CD8-positive, alpha-beta memory T cell (primary cell): ENCODE results near the gene GABBR1. TPM values are rescaled to one million over a fixed set of nuclear protein-coding genes. Genes with fewer than 3 reads are reported as not detected.
"Not testable (repeated sequence)": the region's sequence is repeated elsewhere in the genome, so short reads cannot be mapped to it uniquely, and the experiment has no call there.

ENCODE experiments used
- CTCF ChIA-PET: fragments of 350-600 bp; sonication (Branson Sonifier 250); formaldehyde crosslinking; loops from one replicate; lab custom pipeline; 2021; ENCODE audit warnings: antibody characterized with exemption; lab: Charles Lee
- POLR2A ChIA-PET: fragments of 350-600 bp; sonication (Branson Sonifier 250); formaldehyde crosslinking; loops from one replicate; lab custom pipeline; 2021; ENCODE audit warnings: antibody characterized with exemption; lab: Charles Lee
- DNase-seq, 5 donors: peaks; one replicate each; pipeline versions ENCODE4 v3.0.0 to v3.0.0-alpha.2; 2020 to 2022; ENCODE audit warnings: mixed read lengths in 1 of 5
- H3K27ac ChIP-seq: one replicate; pipeline ENCODE4 v1.7.0; 2013; ENCODE audit warnings: low read depth, mild to moderate bottlenecking, low read length, moderate library complexity
- H3K27me3 ChIP-seq: 2 replicates; pipeline ENCODE4 v1.7.0; 2013; ENCODE audit warnings: low read length, mild to moderate bottlenecking; ENCODE audit not compliant: insufficient read depth, poor library complexity, severe bottlenecking
- H3K36me3 ChIP-seq: 2 replicates; pipeline ENCODE4 v1.7.0; 2013; ENCODE audit warnings: mild to moderate bottlenecking, low read length, moderate library complexity; ENCODE audit not compliant: insufficient read depth
- H3K4me1 ChIP-seq: 2 replicates; pipeline ENCODE4 v1.7.0; 2013; ENCODE audit warnings: mild to moderate bottlenecking, low read length, moderate library complexity; ENCODE audit not compliant: insufficient read depth
- H3K4me3 ChIP-seq: 2 replicates; pipeline ENCODE4 v1.7.0; 2013; ENCODE audit warnings: mild to moderate bottlenecking, low read length
- H3K9me3 ChIP-seq: 2 replicates; pipeline ENCODE4 v1.7.0; 2013; ENCODE audit warnings: mild to moderate bottlenecking, low read length
- H3K27ac Mint-ChIP-seq, 8 donors: one replicate each; pipeline ENCODE4 v1.8.0; 2020 to 2021; ENCODE audit warnings: mixed read lengths in 8 of 8, mild to moderate bottlenecking in 6 of 8, inconsistent platforms in 3 of 8, moderate library complexity in 3 of 8
- H3K27me3 Mint-ChIP-seq, 2 donors: one replicate each; pipeline ENCODE4 v1.8.0; 2020 to 2021; ENCODE audit warnings: mixed read lengths in 2 of 2, mild to moderate bottlenecking in 1 of 2, moderate library complexity in 1 of 2
- H3K36me3 Mint-ChIP-seq, 3 donors: one replicate each; pipeline ENCODE4 v1.8.0; 2020 to 2021; ENCODE audit warnings: mixed read lengths in 3 of 3, inconsistent platforms in 1 of 3, mild to moderate bottlenecking in 1 of 3
- H3K4me1 Mint-ChIP-seq, 3 donors: one replicate each; pipeline ENCODE4 v1.8.0; 2020 to 2021; ENCODE audit warnings: mixed read lengths in 3 of 3, inconsistent platforms in 1 of 3, mild to moderate bottlenecking in 1 of 3
- H3K4me3 Mint-ChIP-seq, 7 donors: one replicate each; pipeline ENCODE4 v1.8.0; 2020 to 2021; ENCODE audit warnings: mixed read lengths in 7 of 7, mild to moderate bottlenecking in 6 of 7, moderate library complexity in 4 of 7, inconsistent platforms in 2 of 7
- H3K9me3 Mint-ChIP-seq, 5 donors: one replicate each; pipeline ENCODE4 v1.8.0; 2020 to 2022; ENCODE audit warnings: mixed read lengths in 5 of 5, mild to moderate bottlenecking in 3 of 5, moderate library complexity in 2 of 5, inconsistent platforms in 1 of 5
- polyA plus RNA-seq: library from polyadenylated mRNA; unstranded; fragments of 300-500 nt; fragmentation: Illumina TruSeq; gene quantifications from one replicate; pipeline ENCODE4 v1.2.3, GENCODE V29; 2021
- total RNA-seq, 2 experiments: library from RNA; stranded (reverse); gene quantifications; one replicate each; pipeline ENCODE4 v1.2.3, GENCODE V29; 2021

The GABBR1 gene
- total and polyA plus RNA-seq, 3 experiments from 2014 or later = 0.45 to 8.8 (median 8.3) TPM

DNA sequence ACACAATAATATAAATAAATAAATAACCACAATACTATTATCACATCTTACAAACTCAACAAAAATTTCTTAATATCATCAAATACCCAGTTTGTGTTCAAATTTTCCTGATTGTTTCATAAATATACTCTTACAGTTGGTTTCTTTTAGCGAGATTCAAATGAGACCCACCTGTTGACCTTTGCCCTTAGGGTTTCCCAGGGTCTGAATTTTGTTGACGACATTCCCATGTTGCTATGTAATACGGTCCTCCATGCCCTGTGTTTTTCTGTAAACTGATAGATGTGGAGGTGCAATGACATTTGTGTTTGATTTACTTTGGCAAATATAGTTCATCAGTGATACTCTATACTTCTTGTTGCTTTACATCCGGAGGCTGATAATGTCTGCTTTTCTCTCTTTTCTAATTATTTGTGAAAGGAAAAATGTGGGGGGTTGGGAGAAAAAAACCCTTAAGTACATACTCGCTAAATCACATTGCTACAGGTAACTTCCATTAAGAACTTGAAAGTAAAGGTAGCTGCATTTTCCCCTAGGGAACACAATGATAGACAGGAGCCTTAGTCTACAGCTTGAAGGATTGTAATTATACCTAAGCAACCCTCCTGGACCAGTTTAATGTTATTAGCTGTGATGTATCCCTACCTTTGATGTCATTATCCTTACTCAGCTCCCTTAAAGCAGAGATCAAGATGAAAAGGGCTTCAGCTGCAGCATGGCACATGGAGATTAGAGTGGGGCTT lies 30.5 kb upstream of the GABBR1 start:
- Mint-ChIP-seq H3K27me3 (peaks cover 22 to 28% of the 10 kb centered on the region in 2 donors), H3K4me3 (no peak overlapping the region), H3K4me1 (no peaks in the 10 kb centered on the region), H3K36me3 (no peaks in the 10 kb centered on the region), H3K27ac (peak overlapping the region in 1 of 8 donors; percentile 21), H3K9me3 (no peaks in the 10 kb centered on the region)
- no peak overlapping the region for H3K27ac ChIP-seq
- no peaks in the 10 kb centered on the region for H3K27me3 ChIP-seq
- no peak overlapping the region for H3K4me3 ChIP-seq
- DNase-seq = no peak
- H3K4me1 ChIP-seq = no peaks in the 10 kb centered on the region
- H3K36me3 ChIP-seq = no peaks in the 10 kb centered on the region
- POLR2A ChIA-PET = no interaction called here
- H3K9me3 ChIP-seq = no peaks in the 10 kb centered on the region
- CTCF ChIA-PET = interaction anchor here (0.6 to 9.8 kb wide), 3 partner anchors 12 to 520 kb away, joined by 3 to 85 read pairs (median 4); no protein-coding TSS in a partner anchor

GRCh38 chr6:29661502-29662141 lies 28.6 kb upstream of the GABBR1 start:
- H3K27me3 ChIP-seq, H3K4me3 ChIP-seq, DNase-seq, H3K4me1 ChIP-seq, H3K4me1 Mint-ChIP-seq, H3K4me3 Mint-ChIP-seq, H3K27ac ChIP-seq, H3K36me3 Mint-ChIP-seq, H3K9me3 ChIP-seq, H3K9me3 Mint-ChIP-seq, H3K27ac Mint-ChIP-seq, H3K36me3 ChIP-seq: not testable (repeated sequence)
- peaks cover 28 to 29% of the 10 kb centered on the region in 2 donors for H3K27me3 Mint-ChIP-seq
- ChIA-PET POLR2A (interaction anchor here (0.6 kb wide), 1 partner anchor 66 kb away, joined by 4 read pairs; no protein-coding TSS in a partner anchor), CTCF (interaction anchor here (0.6 to 9.8 kb wide), 2 partner anchors 10 to 28 kb away, joined by 3 to 85 read pairs; no protein-coding TSS in a partner anchor)

- H3K9me3 Mint-ChIP-seq = no peaks in the 10 kb centered on the region
- no peak overlapping the region for H3K4me3 ChIP-seq
- no peaks in the 10 kb centered on the region for H3K9me3 ChIP-seq
- no peaks in the 10 kb centered on the region for H3K36me3 ChIP-seq
- H3K4me1 Mint-ChIP-seq = no peaks in the 10 kb centered on the region
- H3K4me1 ChIP-seq = no peaks in the 10 kb centered on the region
- no peak for DNase-seq
- CTCF ChIA-PET = interaction anchor here (9.8 kb wide), 1 partner anchor 9 kb away, joined by 85 read pairs; no protein-coding TSS in a partner anchor
- no peak overlapping the region for H3K27ac Mint-ChIP-seq
- no peaks in the 10 kb centered on the region for H3K27me3 ChIP-seq
- peaks cover 0 to 4% (median 0%) of the 10 kb centered on the region in 3 donors for H3K36me3 Mint-ChIP-seq
- H3K27ac ChIP-seq = no peak overlapping the region
- H3K4me3 Mint-ChIP-seq = no peak overlapping the region
- POLR2A ChIA-PET = no interaction called here
- H3K27me3 Mint-ChIP-seq = peaks cover 27 to 33% of the 10 kb centered on the region in 2 donors
Observed at GRCh38 chr6:29661071-29661470, 28.1 kb upstream of the GABBR1 start.

DNA sequence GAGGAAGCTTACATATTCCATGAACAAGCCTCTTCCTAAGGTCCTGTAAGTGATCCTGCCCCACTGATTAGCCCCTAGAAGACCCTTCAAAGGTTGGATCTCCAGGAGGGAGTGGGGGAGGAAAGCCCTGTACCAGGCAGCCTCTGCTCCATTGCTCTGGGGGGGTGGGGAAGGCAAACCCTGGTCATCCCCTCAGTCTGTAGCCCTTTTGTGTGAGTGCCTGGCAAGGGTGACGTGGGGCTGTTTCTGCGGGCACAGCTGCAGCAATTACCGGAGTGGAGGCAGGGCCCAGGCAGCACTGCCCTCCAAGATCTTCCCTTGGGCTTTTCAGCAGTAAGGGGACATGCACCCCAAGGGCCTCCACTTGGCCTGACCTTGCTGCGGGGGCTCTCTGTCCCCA lies 23.8 kb upstream of the GABBR1 start, which contains the start of gene MOG:
Gene MOG (plus strand): TSS at position 295 of the 400 bp plus-strand sequence. CDS start 118 bp downstream, outside the sequence.
- Histone ChIP-seq H3K27ac (no peak within 1 kb of the TSS), H3K4me1 (no peaks in the 10 kb centered on the region), H3K36me3 (no peaks in the 10 kb centered on the region), H3K9me3 (no peaks in the 10 kb centered on the region), H3K27me3 (no peaks in the 10 kb centered on the region), H3K4me3 (no peak within 1 kb of the TSS)
- CTCF ChIA-PET = interaction anchor here (1.0 kb wide), 1 partner anchor 9 kb away, joined by 3 read pairs; no protein-coding TSS in a partner anchor
- H3K9me3 Mint-ChIP-seq = no peaks in the 10 kb centered on the region
- H3K4me3 Mint-ChIP-seq = no peak within 1 kb of the TSS
- no peak for DNase-seq
- peaks cover under 1% of the 10 kb centered on the region in 3 donors for H3K4me1 Mint-ChIP-seq
- H3K36me3 Mint-ChIP-seq = peaks cover 0 to 4% (median 0%) of the 10 kb centered on the region in 3 donors
- peaks cover 28 to 39% of the 10 kb centered on the region in 2 donors for H3K27me3 Mint-ChIP-seq
- POLR2A ChIA-PET = no interaction called here
- no peak within 1 kb of the TSS for H3K27ac Mint-ChIP-seq

DNA sequence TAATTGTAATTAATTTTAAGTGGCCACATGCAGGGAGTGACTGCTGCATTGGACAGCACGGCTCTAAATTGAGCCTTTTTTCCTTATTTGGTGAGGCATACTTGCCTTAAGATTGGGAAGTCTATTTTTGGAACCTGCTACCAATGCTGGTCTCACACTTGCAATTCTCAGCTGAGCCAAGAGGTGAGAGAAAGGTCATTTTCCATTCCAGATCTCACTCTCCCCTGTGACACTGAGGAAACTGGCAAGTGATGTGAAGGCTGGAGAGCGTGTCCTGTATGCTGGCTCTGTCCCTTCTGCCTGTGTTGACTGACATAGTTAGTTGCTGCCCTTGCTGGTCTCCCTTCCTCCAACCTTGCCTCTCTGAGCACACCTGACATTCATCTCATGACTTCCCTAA lies 23.2 kb upstream of the GABBR1 start:
- Mint-ChIP-seq H3K36me3 (peaks cover 0 to 4% (median 0%) of the 10 kb centered on the region in 3 donors), H3K4me3 (no peak overlapping the region), H3K9me3 (no peaks in the 10 kb centered on the region), H3K27me3 (peaks cover 26 to 37% of the 10 kb centered on the region in 2 donors), H3K4me1 (peaks cover 4 to 6% (median 5%) of the 10 kb centered on the region in 3 donors), H3K27ac (no peak overlapping the region)
- no peaks in the 10 kb centered on the region for H3K9me3 ChIP-seq
- H3K27ac ChIP-seq = no peak overlapping the region
- H3K4me3 ChIP-seq = no peak overlapping the region
- DNase-seq = no peak
- no peaks in the 10 kb centered on the region for H3K36me3 ChIP-seq
- no peaks in the 10 kb centered on the region for H3K27me3 ChIP-seq
- POLR2A ChIA-PET = no interaction called here
- H3K4me1 ChIP-seq = no peaks in the 10 kb centered on the region
- CTCF ChIA-PET = no interaction called here

- Mint-ChIP-seq H3K27me3 (peaks cover 21 to 33% of the 10 kb centered on the region in 2 donors), H3K9me3 (no peaks in the 10 kb centered on the region)
- POLR2A ChIA-PET = no interaction called here
Observed at GRCh38 chr6:29655658-29656057, 22.7 kb upstream of the GABBR1 start.

GRCh38 chr6:29653452-29654038 lies 20.6 kb upstream of the GABBR1 start:
- peak; percentile 18 to 63 (median 51) for DNase-seq
- H3K27ac Mint-ChIP-seq = no peak overlapping the region
- H3K27ac ChIP-seq = no peak overlapping the region
- no peak overlapping the region for H3K4me3 Mint-ChIP-seq
- H3K27me3 ChIP-seq = no peaks in the 10 kb centered on the region
- CTCF ChIA-PET = interaction anchor here (0.8 to 6.8 kb wide), 29 partner anchors 9 to 811 kb away, joined by 3 to 85 read pairs (median 4); partner anchors contain the start of genes GABBR1 and ZFP57
- no peaks in the 10 kb centered on the region for H3K9me3 ChIP-seq
- no peak overlapping the region for H3K4me3 ChIP-seq
- H3K36me3 ChIP-seq = no peaks in the 10 kb centered on the region
- H3K4me1 ChIP-seq = peaks cover 14% of the 10 kb centered on the region
- POLR2A ChIA-PET = no interaction called here
- H3K27me3 Mint-ChIP-seq = peaks cover 19 to 24% of the 10 kb centered on the region in 2 donors
- H3K36me3 Mint-ChIP-seq = peaks cover 0 to 4% (median 3%) of the 10 kb centered on the region in 3 donors
- H3K9me3 Mint-ChIP-seq = no peaks in the 10 kb centered on the region
- peaks cover 10 to 20% (median 15%) of the 10 kb centered on the region in 3 donors for H3K4me1 Mint-ChIP-seq

More at GRCh38 chr6:29655658-29656057, 22.7 kb upstream of the GABBR1 start:
- no peak for DNase-seq
- no peak overlapping the region for H3K27ac ChIP-seq
- no peaks in the 10 kb centered on the region for H3K4me1 ChIP-seq
- CTCF ChIA-PET = interaction anchor here (2.9 to 6.8 kb wide), 2 partner anchors 14 to 40 kb away, joined by 10 to 74 read pairs; no protein-coding TSS in a partner anchor
- Mint-ChIP-seq H3K4me3 (no peak overlapping the region), H3K4me1 (peaks cover 4 to 6% (median 5%) of the 10 kb centered on the region in 3 donors), H3K27ac (no peak overlapping the region), H3K36me3 (peaks cover 0 to 4% (median 0%) of the 10 kb centered on the region in 3 donors)
- no peaks in the 10 kb centered on the region for H3K9me3 ChIP-seq
- H3K27me3 ChIP-seq = no peaks in the 10 kb centered on the region
- no peaks in the 10 kb centered on the region for H3K36me3 ChIP-seq
- H3K4me3 ChIP-seq = no peak overlapping the region
